SKM-1 treated with dmso at 0.1 percent for 144 hours (cell line): Measurements from ENCODE around the gene SPAG16.
"Not testable (repeated sequence)": the region's sequence is repeated elsewhere in the genome, so short reads cannot be mapped to it uniquely, and the experiment has no call there.

Source experiments
- DNase-seq: peaks from one replicate; lab custom pipeline; 2025; ENCODE audit not compliant: unreplicated experiment; lab: John Stamatoyannopoulos, UW

Gene SPAG16

GRCh38 chr2:213266421-213266820 lies 17.8 kb upstream of the SPAG16 start:
- no peak for DNase-seq

DNA sequence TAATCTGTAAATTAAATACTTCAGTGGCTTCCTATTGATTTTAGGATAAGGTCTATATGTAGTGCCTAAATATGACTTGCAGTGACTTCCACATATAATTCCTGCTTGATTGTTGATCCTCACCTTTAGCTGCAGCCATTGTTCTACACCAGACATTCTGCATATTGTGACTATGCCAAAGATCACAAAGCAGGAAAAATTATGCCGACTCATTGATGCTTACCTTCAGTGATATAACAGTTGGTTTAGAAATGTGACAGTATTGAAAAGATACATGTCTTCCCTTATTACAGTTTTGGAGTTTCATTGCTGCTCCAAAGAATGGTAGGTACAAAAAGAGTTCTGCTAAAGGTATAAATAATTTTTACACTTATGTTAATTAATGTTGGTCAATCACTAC lies 12.3 kb upstream of the SPAG16 start:
- DNase-seq: no peak

- DNase-seq: no peak
Measured at GRCh38 chr2:213274143-213274542, 10.1 kb upstream of the SPAG16 start.

GRCh38 chr2:213275265-213275664 lies 9.0 kb upstream of the SPAG16 start:
- no peak for DNase-seq

DNA sequence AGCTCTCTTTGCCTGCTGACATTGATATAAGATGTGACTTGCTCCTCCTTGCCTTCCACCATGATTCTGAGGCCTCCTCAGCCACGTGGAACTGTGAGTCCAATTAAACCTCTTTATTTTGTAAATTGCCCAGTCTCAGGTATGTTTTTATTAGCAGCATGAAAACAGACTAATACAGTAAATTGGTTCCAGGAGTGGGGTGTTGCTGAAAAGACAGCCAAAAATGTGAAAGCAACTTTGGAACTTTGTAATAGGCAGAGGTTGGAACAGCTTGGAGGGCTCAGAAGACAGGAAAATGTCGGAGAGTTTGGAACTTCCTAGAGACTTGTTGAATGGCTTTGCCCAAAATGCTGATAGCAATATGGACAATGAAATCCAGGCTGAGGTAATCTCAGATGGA lies 7.1 kb upstream of the SPAG16 start:
- not testable (repeated sequence) for DNase-seq

- DNase-seq: no peak
Measured at GRCh38 chr2:213279116-213279620, 5.1 kb upstream of the SPAG16 start.

DNA sequence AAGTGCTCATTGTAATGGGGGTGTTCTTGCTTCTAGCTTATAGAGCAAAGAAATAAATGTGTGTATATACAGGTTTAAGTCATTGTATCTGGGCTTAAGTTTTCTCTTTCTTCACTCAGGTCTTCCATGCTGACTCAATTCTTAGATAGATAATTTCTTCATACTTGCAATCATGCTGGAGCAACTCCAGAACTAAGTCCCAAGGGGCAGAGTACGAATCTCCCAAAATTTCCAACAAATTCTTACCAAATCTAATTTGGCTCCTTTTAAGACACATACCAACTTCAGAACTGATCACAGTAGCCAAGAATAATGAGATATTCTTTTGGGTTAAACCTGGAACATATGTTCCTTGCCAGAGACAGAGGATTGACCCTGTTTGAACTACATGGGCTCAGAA lies 4.3 kb upstream of the SPAG16 start:
- no peak for DNase-seq

DNA sequence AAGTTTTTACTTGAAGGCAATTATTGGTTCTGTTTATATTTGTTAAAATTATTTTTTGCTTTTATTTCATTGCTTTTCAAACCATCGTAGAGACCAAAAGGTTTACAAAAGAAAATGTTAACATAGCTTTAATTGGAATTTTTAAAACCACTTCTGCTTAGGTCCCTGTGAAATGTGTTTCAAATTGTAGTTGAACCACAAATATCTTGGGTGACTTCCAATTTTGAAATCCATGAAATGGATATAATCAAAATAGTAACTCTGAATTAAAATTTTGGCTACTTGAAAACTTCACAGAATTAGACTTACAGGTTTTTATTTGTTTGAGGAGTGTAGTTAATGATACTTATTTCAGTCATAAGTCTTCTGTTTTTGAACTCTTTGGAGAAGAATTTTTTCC lies 3.1 kb upstream of the SPAG16 start:
- DNase-seq: no peak

DNA sequence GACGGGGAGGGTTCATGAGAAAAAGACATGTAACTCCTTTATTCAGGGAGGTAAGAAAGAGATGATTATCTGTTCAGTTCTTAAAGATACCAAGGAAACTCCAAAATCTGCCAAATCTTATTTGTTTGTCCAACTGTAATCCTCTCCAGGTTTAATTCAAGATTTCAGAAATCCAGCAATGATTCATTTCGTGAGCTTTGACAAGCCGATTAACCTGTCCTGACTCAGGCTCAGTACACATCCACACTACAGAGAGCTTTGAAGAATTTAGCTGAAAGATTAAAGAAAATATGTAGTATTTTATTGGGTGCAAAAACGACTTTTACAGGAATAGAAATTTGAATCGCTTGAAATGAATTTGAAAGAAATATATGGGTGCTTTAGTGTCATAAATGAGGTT lies 1.1 kb downstream of the SPAG16 start:
- no peak for DNase-seq

DNA sequence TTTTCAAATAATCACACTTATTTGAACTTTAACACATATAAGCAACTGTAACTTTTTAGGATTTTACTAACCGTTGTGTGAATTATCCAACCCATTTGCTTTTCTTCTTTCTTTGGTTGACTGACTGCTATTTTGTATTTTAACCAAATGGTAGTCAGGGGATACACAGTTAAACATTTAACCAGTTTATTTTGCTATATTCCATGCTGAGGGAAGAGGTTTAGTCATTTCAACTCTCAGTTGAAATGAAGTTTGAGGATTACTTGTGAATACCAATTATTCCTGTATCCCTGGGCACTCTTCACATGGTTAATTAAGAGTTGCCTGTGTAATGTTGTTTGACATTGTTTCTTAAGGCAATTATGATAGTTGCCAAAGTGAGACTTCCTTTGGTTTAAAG lies 1.9 kb downstream of the SPAG16 start:
- no peak for DNase-seq

- DNase-seq: no peak
Measured at GRCh38 chr2:213288913-213289700, 4.8 kb downstream of the SPAG16 start.

DNA sequence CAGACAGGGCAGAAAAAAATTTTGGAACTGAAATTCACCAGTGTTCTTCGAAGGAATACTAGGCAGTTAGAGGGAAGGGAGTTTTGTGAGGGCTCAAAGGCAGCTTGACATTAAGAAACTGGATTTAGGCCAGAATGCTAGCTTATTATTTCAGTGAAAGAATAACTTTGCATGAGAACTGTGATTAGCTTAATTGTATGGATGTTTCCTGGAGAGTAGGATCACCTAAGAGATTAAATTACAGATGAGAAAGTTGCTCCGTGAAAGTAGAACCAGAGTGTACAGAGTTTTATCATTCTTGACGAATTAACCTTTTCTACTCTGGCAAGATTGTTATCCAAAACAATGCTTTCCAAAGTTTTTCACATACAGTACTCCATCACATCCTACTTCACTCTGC lies 6.2 kb downstream of the SPAG16 start:
- DNase-seq: no peak

DNA sequence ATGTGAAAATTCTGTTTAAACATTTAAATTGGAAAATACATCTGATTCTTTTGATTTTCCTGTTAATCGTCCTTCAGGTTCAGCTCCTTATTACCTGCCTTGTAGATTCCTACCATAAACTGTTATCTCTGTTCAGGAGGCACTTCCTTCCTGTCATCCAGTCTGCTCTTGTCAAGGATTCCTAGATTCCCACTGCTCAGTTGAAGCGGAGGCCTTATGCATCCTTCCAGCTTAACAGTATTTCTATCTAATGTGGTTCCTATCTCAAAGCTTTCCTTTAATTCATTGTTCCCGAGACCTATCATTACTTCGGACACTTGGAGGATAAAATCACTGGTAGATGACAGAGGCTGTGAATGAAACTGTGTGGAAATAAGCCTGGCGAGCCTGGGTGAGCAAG lies 12.0 kb downstream of the SPAG16 start:
- DNase-seq: no peak

- DNase-seq: no peak
Measured at GRCh38 chr2:213306316-213306942, 22.2 kb downstream of the SPAG16 start.

DNA sequence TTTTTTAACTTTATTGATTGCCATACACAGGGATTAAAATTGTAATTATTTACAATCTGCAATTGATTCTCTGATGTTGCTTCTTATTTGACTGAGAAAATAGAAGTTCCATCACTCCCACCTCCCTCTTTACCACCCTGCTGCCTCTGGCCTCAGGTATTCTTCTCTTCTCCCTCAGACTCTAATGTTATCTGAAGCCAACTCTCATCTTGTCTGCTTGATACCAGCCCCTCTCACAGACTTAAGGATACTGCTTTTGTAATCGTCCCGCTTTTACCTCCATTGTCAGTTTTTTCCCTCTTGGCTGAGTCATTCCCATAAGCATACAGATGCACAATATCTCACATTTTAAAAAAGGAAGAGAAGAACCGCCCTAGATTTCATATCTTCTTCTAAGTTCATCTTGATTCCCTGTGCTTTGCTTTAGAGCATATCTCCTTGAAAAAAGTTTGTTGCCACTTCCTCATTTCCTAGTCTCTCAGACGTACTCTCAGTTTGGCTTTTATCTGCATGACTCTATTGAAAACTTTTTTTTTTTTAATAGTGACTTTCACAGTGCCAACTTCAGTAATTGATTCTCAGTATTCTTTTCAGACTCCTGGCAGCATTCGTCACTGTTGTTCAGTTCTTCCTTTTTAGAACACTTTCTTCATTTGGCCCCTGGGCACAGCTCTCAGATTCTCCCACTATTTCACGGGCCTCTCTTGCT lies 31.1 kb downstream of the SPAG16 start:
- no peak for DNase-seq

GRCh38 chr2:213316001-213316735 lies 31.9 kb downstream of the SPAG16 start:
- no peak for DNase-seq

- DNase-seq: no peak
Measured at GRCh38 chr2:213317929-213318328, 33.7 kb downstream of the SPAG16 start.

DNA sequence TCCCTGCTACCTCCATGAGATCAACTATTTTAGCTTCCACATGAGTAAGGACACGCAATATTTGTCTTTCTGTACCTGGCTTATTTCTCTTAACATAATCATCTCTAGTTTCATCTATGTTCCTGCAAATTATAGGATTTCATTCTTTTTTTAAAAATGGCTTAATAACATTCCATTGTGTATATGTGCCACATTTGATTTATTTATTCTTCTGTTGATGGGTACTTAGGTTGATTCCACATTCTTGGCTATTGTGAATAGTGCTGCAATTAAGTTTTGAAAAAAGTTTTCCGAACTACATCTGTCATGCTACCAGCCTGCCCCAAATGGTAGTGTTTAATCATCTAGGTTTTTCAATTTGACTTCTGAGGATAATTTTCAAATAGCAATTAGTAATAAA lies 36.3 kb downstream of the SPAG16 start:
- DNase-seq: no peak

GRCh38 chr2:213336253-213336770 lies 52.0 kb downstream of the SPAG16 start:
- DNase-seq: no peak

DNA sequence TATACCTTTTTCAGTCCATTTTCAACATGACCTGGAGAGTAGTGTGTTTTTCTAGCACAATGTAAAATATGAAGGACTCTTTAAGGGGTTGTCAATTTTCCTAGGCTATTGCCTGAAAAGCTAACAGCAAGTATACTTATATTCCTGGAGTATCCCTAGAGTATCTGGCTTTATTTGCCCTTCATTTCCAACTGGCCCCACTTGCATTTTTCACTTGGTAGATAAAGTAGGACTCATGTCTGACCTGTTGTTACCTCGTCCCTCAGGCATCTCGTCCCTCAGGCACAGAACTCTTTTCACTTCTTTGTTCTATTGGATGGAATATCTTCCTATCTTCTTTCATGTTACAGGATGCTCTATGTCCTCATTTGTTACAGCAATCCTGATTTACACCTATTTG lies 69.2 kb downstream of the SPAG16 start:
- no peak for DNase-seq

DNA sequence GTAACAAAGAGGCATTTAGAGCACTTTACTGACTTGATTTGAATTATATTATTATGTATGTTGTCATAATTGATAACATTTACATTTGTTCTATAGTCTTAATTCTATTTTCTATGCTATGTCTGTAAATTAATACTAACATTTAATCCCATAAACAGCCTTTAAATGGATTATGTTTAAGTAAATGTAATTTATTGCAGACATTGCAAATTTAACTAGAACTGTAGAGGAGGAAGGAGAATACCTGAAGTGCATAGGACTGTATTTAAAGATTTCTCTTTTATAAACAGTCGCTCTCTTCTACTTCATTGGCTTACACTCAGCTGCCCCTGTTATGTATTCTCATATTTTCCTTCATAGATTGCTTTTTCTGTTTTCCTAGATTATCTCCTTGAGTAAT lies 92.4 kb downstream of the SPAG16 start:
- no peak for DNase-seq
